Fibroblast of skin of scalp (primary cell): ENCODE data around the gene SEMA3G.

Experiments
- DNase-seq: peaks from one replicate; pipeline ENCODE4 v3.0.0-alpha.2; 2013

SEMA3G gene

DNA sequence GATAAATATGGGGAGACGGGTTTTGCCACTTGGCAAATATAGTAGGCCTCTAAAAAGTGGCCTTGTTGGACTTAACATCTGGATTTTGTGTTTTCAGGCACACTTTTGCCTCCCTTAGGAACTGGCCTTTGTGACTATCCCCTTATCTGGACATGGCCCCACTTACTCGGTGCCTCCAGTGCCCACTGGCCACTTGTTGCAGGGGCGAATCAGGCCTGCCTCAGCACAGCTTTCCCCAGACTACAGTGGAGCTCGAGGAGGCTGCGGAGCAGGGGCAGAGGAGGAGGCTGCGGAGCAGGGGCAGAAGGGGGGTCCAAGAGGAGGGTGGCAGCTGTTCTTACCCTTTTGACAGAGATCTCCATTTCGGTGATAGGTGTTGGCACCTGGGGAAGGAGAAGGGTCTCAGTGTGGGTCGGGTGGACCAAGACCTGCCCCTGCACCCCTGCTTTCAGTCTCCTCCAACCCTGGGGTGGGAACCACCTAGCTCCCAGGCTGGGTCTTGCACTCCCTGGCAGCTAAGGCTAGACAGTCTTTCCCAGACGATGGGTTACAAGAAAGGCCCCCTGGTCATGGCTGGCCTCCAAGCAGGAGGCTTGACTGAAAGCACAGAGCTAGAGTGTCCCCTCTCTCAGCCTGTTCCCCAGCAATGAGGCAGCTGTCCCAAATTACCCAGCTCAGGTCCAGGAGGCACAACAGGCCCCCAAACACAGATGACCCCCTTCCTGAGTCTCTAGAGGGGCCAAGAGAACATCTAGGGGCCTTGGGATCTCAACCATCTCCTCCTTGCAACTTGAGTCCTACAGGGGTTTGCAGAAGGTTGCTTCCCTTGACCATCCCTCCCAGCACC is 6.1 kb downstream of the SEMA3G start:
- no peak for DNase-seq

DNA sequence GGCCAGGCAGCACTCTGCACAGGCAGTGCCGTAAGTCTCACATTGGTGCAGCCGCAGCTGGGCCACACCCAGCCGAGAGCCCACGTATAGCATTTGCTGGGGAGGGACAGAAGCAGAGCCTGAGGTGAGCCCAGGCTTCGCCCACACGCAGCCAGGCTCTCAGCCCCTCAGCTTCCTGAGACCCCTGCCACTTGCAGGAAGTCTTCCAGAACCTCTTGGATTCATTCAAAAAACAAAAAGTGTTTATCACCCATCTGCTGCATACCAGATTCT is 6.9 kb downstream of the SEMA3G start:
- DNase-seq = no peak

DNA sequence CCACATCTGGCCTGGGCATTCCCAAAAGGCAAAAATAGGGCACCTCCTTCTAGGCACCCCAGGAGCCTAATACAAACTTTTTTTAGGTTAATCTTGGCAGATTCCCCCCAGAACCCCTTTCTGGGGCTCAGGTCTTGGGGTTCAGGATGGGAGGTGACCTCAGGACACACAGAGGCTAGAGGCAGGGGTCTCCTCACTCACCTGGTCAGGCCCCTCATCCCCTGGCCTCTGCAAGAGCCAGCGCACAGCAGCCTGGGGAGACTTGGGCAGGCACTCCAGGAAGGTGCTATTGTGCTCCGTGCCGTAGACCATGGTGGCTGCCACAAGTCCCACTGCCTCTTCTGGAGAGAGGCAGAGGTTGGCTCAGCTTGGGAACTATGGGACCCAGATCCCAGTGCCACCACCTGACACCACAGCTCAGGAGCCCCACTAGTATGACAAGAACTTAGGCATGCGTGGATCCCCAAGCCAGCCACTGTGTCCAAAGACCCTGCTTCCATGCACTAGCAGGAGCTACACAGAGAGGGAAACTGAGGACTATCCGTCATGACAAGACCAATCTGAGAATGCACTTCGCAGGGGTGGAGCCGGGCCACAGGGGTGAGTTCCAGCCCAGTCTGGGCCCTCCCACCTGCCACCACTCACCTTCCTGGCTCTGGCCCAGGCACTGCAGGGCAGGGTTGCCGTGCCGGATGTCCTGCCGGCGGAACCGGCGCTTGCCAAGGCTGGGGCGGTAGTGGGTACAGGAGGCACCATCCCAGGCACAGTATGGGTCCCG is 7.4 kb downstream of the SEMA3G start:
- DNase-seq = no peak

DNA sequence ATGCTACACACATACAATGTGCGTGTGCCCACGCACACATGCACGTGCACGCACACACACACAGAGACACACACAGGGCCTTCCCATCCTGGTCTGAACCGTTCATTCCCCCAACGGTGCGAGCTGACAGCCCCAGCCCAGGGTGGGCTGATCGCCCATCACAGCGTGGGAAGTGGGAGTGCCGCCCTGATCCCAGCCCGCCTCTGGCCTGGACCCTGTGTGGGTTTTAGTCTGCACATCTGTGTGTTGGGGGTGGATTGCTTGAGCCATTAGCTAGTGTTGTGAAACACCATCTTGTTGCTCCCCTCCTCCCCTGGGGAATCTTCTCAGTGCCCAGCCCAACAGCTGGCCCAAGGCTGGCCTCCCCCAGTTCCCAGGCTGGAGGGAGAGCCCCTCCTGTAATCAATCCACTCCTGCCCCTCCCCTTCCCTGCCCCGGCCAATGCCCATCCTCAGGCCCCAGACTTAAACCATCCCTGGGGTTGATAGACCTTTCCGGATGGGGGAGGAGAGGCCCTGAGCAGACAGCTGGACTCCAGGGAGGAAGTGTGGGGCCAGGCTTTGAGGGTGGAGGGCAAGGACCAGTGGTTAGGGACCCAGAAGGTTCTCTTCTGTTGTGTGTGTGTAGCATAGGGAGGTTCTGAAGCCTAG is 8.3 kb downstream of the SEMA3G start:
- peak; percentile 47 for DNase-seq

DNA sequence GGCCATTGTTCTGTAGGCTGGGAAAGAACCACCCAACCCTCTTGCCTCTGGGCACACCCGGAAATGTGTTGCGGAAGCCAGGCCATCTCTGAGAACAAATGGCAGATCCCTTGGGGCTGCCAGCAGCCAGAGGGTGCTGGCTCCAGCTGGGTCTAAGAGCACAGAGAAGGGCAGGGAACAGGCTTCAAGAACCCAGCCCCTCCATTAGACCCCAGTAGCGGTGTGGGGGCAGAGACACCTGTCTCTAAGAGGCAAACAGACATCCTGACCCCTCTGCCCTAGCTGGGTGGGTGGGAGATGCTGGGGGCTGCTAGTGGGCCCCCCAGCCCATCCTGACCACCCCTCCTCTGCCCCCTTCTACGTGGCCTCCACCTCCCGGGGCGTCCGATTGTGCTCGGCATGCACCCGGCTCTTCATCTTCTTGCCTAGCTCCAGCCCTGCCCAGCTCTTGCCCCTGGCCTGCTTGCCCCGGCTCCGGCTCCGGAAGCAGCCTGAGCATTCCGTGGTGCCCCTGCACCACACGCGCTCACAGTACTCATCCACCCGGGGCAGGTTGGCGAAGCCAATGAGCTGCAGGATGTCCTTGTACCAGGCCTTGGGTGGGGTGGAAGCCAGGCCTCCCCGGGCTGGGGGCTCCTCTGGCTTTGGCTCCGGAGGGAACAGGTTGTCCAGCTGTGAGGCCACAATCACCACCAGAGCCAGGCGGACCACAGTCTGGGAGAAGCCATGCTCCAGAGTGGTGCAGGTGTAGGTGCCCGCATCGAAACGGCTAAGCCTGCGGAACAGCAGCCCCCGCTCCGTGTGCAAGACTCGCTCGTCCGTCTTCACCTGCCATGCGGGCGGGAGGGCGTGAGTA is 9.4 kb downstream of the SEMA3G start:
- DNase-seq = no peak

DNA sequence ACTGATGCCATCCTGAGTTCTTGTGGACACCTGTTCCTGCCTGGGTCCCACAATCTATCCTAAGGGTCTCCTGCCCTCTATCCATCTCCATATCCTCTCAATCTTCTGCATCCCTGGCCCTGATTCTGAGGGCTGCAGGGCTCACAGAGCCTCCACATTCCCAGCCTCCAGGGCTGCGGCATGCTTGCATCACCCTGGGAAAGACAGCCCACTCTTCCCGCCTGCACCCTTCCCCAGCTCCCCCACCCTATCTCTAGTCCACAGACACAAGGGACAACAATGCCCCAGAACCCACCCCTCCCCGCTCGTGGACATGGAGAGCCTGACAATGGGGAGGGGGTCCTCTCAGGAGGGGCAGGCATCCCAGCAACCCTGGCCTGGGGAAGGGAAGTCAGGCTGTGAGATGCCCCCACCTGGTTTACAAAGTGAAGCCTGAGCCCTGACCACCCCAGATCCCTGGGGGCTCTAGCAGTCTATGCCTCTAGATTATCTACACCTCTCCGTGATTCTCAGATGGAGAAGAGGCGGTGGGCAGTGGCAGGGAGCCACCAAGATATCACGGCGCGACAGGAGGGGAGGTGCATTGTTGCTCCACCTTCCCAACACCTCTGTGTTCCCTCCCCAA is 10.3 kb downstream of the SEMA3G start:
- no peak for DNase-seq

DNA sequence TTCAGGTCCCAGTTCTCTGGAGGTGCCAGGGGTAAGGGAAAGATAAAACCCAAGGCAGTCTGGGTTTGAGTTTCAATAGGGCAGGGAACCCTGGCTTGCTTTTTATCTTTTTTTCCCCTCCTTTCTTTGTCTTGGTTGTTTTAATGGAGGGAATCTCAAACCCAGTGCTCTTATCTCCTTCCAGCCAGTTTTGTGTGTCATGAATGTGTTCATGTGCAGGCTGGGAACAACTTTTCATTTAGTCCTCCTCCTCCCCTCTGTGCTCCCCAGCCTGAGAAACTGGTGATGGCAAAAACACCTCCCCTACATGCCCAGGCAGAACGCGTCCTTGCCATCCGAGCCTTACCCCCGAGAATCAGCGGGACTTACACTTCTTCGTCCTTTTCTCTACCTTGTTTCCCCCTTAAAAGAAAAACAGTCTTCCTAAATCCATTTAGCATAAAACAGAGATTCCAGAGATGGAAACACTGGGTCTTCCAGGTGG is 10.9 kb downstream of the SEMA3G start:
- no peak for DNase-seq

DNA sequence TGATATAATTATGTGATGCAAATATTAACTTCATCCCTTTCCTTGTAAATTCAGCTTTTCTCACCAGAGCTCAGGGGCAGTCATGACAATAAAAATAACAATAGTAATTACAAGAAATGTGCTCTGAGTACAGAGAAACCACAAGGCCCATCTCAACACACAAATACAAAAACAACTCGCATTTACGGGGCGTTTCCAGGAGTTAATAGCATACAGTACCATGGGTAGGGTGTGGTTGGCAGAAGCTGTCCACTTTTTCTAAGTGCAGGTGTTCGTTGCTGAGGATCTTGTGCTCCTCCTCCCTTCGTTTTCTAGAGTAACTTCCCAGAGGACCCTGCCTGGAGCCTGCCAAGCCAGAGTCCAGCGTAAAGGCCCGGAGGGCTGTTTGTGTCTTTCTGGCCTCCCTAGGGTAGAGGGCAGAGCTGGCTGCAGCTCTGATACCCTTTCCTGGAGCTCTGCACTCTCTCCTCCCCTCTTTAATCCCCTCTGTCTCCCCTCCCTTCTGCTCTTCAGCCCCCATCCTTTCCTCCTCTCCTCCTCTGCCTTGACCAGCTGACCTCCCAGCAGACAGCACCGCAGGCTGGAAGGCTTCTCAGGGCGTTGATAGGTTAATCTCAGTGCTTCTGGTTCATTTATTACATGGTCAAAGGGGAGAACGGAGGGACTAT is 11.4 kb downstream of the SEMA3G start:
- no peak for DNase-seq

DNA sequence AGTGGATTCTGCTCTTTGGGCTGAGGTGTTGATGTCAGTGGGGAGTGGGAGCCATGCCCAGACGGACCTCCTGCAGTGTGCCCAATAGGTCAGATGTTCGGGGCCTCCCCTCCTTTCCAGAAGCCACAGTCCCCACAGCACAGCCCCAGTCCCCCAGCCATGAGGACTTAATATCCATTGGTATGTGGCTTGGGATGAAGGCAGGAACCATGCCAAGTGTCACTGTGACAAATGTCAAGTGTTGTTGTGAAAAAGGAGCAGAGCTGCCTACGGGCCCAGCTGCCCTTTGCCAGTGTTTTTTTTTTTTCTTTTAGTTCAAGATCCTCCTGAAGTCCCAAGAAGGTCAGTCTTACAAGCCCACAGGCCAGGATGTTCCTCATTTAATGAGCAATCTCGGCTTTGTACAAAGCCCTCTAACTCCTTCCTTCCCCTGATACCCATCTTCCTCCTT is 12.2 kb downstream of the SEMA3G start:
- no peak for DNase-seq

DNA sequence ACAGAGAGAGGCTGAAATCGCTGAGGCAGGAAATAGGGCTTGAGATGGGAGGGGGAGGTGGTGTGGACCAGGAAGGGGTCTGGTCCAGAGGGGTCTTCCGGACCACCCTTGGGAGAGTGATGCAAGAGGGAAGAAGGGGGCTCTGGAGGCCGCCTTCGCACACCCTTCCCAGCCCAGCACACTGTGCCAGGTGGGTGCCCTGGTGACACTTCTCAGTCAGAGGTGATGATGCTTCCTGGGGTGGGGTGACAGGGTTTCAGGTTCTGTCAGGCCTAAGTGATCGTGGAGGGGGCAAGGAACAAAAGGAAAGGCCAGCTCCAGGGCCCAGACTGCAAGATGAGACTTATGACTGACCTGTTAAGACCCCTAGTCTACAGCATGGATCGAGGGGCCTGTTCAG is 12.7 kb downstream of the SEMA3G start:
- DNase-seq = no peak

DNA sequence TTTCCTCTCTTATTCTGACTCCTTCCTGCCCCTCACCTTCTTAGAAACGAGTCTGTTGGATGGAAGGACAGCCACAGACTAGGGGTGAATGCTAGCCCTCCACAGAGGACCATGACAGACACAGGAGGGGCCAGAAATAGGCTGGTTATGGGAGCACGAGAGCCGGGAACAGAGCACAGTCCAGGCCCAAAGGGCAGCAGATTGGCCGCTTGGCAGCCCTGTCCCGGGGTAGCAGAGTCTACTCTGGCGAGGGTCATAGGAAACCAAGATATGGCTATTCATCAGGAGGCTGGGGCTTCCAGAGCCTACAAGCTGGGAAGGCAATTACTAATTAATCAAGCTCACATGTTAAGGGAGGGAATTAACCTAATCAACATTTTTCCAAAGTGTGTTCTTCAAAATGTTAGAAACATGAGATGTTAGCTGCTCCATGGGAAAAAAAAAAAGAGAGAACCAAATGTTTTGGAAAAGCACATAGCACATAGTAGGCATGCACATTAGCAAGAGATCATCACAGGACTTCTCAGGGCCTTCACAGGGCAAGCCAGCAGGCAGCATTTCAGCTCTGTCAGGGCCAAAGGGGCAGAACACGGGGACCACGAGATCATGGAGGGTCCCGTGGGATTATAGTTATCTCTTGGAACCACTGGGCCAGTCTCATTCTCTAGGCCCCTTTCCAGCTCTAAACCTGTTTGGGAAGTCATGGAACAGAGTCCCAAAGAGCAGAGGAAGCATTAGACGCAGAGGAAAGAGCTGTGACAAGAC is 13.3 kb downstream of the SEMA3G start:
- DNase-seq = no peak

DNA sequence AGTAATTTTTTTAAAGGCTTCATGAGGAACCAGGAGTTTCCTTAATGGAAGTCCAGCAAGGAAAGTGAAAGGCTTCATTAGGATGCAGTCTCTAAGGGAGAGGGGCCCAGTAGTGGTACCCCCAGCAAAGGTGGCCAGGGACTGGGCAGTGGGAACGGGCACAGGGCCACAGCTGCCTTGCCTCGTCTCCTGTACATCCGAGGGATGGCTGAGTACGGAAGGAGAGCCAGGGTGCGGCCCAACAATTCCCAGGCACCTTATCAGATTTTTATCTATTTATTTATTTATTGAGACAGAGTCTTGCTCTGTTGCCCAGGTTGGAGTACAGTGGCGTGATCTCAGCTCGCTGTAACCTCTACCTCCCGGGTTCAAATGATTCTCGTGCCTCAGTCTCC is 14.5 kb downstream of the SEMA3G start:
- no peak for DNase-seq

DNA sequence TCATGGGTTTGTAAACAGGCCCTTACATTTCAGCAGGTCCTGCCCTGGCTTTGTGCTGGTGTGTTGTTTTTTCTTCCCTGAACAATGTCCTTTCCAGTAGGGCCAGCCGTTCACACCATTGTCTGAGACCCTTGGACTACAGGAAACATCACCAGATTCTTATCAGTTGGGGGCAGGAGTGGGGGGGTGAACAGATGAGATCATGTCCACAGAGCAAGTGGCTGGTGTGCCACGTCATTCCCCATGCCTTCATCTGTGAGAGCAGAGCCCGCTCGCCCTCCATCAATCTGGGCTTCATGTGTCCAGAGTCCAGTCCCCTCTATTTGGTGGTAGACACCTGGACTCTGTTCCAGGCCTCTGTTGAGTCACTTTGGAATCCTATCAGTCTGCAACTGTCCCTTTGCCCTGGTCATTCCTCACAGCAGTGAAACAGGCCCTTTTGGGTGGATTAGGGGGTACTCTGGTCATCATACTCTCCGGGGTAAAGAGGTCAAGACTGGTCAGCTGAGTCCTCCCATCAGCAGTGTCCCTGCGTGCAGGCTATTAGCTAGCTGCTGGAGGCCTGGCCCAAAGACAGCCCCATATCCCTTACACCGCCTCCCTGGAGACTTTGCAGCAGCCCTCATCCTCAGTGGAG is 15.0 kb downstream of the SEMA3G start:
- DNase-seq = no peak

DNA sequence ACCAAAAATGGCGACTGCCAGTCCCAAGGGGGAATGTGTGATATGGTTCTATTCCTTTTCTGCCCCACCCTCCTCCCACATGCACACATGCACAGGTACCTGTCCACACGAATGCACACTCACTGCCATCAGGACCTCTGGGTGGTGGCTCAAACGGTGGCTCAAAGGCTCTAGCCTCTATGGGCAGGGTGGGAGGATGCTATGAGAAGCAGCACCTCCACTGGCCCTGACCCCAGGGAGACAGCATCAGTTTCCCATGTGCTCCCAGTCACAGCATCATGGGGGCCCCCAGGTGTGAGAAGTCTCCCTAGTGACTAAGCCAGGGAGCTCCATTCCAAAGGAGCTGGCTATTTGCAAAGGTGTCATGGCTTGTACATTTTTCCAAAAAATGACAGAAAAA is 15.9 kb downstream of the SEMA3G start:
- DNase-seq = no peak

DNA sequence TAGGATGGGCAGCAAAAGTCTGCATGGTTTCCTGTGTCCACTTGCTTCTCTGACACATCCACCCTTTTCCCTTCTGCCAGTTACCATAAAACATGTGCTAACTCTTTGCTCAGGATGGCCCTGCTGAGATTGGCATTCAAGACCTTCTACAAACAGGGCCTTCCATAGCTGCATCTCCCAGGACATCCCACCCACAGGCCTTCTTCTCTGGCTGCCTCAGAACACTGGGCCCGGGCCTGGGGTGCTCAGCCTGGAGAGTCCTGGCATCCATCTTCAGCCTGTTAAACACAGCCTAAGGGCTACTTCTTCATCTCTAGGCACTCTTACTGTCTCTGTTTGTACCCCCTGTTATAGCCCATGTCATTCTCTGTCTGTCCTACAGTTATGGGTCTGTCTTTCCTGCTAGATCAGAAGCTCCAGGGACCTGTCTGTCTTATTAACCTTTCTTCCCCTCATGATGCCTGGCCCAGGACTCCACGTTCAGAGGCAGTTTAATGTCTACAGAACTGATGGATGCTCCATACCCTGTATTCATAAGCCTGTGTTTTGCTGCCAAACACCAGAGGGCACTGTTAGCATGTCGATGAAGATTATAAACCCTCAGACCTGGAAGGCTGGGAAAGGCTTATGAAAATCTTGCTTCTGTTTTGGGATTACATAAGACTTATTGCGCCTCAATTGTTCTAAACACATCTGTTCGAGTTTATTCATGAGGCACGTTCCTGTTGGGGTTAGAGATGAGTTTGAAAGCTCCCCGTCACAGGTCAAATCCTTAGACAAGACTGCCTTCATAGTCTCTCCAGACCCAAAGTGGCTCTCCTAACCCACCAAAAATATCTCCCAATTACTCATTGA is 16.5 kb downstream of the SEMA3G start:
- DNase-seq = peak; percentile 74

DNA sequence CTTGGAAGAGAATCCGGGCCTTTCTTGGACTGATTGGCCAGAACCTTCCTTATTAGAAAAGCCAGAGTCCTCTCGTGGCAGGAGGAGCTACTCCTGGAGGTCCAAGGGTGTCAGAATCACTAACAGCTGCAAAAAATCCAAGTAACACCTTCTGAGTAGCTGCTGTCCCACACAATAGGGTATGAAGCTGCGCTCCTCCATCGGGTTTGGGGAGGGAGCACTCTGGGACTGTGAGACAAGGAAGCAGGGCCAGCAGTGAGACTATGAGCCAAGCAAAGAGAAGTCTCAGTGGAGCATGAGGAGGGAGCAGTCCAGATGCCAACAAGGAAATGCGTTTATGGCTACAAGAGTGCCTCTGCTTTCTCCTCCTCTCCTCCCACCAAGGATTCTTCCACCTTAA is 21.7 kb downstream of the SEMA3G start:
- DNase-seq = no peak

DNA sequence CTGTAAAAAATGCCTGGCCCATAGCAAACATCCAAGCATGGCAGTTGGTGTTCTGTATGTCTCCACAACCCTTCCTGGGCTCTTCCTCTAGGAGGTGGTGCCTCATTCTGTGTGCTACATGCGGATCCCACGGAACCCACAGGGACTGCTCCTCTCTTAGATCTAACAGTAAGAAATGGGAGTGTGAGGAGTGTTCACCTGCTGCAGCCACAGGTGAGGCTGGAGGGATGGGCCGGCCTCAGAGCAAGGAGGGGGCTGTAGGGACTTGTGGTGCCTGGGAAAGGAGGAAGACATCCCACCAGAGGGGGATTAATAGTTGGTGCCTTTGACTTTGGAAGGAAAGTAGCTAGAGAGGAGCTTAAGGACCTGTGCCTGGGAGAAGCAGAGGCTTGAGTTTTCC is 22.2 kb downstream of the SEMA3G start:
- DNase-seq = no peak

DNA sequence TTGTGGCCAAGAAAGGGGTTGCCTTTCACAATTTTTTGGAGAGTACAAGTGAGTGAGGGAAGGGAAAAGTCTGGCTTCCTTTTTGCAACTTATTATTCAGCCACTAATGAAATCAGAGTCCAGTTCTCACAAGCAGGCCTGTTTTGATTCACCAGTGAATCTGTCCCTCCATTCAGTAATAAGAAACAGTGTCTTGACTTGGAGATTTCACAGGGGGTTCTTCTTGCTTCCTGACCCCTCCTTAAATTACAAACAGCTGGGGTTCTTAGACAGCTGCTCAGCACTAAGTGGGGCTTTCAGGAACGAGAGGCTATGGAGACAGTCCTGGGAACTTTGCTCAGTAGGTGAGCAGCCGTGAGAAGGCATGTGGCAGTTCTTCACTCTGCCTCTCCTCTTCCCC is 24.5 kb downstream of the SEMA3G start:
- no peak for DNase-seq

DNA sequence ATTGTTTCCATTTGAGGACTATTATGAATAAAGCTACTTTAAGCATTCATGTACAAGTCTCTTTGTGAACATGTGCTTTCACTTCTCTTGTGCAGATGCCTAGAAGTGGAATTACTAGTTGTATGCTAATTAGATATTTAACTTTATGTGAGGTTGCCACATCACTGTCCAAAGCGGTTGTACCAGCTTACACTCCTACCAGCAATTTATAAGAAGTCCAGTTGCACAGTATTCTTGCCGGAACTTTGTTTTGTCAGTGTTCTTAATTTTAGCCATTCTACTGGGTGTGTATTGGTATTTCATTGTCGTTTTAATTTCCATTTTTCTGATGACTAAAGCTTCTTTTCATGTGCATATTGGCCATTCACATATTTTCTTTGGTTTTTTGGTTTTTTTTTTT is 29.1 kb downstream of the SEMA3G start:
- no peak for DNase-seq
